Trophoblast cell (in vitro differentiated cells and primary cell): ENCODE measurements around the gene HMGB4.

ENCODE experiments used
- DNase-seq, 2 donors: peaks; one replicate each; pipeline ENCODE4 v3.0.0-alpha.2; 2016
- H2AFZ ChIP-seq: 2 replicates; pipeline ENCODE4 v1.6.1; 2013; ENCODE audit warnings: low read length, moderate library complexity, mild to moderate bottlenecking; ENCODE audit not compliant: insufficient read depth, poor library complexity
- H2AK5ac ChIP-seq: 2 replicates; pipeline ENCODE4 v1.6.1; 2013; ENCODE audit warnings: mild to moderate bottlenecking, low read length
- H2BK120ac ChIP-seq: 2 replicates; pipeline ENCODE4 v1.6.1; 2013; ENCODE audit warnings: low read length, mild to moderate bottlenecking, moderate library complexity; ENCODE audit not compliant: insufficient read depth, poor library complexity
- H2BK12ac ChIP-seq: 2 replicates; pipeline ENCODE4 v1.6.1; 2013; ENCODE audit warnings: mild to moderate bottlenecking, low read length, moderate library complexity
- H2BK5ac ChIP-seq: 2 replicates; pipeline ENCODE4 v1.6.1; 2013; ENCODE audit warnings: low read length, low read depth, moderate library complexity, mild to moderate bottlenecking; ENCODE audit not compliant: poor library complexity
- H3K14ac ChIP-seq: 2 replicates; pipeline ENCODE4 v1.6.1; 2013; ENCODE audit warnings: mild to moderate bottlenecking, low read length
- H3K18ac ChIP-seq: 2 replicates; pipeline ENCODE4 v1.6.1; 2013; ENCODE audit warnings: mild to moderate bottlenecking, low read length
- H3K23ac ChIP-seq: 2 replicates; pipeline ENCODE4 v1.6.1; 2013; ENCODE audit warnings: low read length
- H3K27ac ChIP-seq: 2 replicates; pipeline ENCODE4 v1.5.1; 2013; ENCODE audit warnings: low read depth, mild to moderate bottlenecking, inconsistent platforms, low read length, moderate library complexity
- H3K27me3 ChIP-seq: 2 replicates; pipeline ENCODE4 v1.6.1; 2013; ENCODE audit warnings: inconsistent platforms, mild to moderate bottlenecking, low read length, moderate library complexity; ENCODE audit not compliant: insufficient read depth
- H3K36me3 ChIP-seq, 2 experiments: 1 replicate in 1 of 2; 2 replicates in 1 of 2; pipeline ENCODE4 v1.6.1; 2013; ENCODE audit warnings: low read length in 2 of 2, mild to moderate bottlenecking in 2 of 2, moderate library complexity in 1 of 2; ENCODE audit not compliant: insufficient read depth in 2 of 2, control insufficient read depth in 1 of 2
- H3K4ac ChIP-seq: 2 replicates; pipeline ENCODE4 v1.6.1; 2013; ENCODE audit warnings: low read depth, mild to moderate bottlenecking, low read length, moderate library complexity
- H3K4me1 ChIP-seq, 2 experiments: 1 replicate in 1 of 2; 2 replicates in 1 of 2; pipeline ENCODE4 v1.6.1; 2013; ENCODE audit warnings: low read length in 2 of 2, mild to moderate bottlenecking in 2 of 2, moderate library complexity in 1 of 2; ENCODE audit not compliant: insufficient read depth in 2 of 2, control insufficient read depth in 1 of 2
- H3K4me2 ChIP-seq: 2 replicates; pipeline ENCODE4 v1.6.1; 2013; ENCODE audit warnings: inconsistent platforms, mild to moderate bottlenecking, low read length, moderate library complexity
- H3K4me3 ChIP-seq: 2 replicates; pipeline ENCODE4 v1.5.1; 2013; ENCODE audit warnings: mild to moderate bottlenecking, low read depth, low read length, inconsistent platforms
- H3K79me1 ChIP-seq: one replicate; pipeline ENCODE4 v1.6.1; 2013; ENCODE audit warnings: low read length
- H3K79me2 ChIP-seq: 2 replicates; pipeline ENCODE4 v1.6.1; 2013; ENCODE audit warnings: low read length, mild to moderate bottlenecking; ENCODE audit not compliant: control insufficient read depth, insufficient read depth, poor library complexity
- H3K9ac ChIP-seq: 2 replicates; pipeline ENCODE4 v1.6.1; 2013; ENCODE audit warnings: mild to moderate bottlenecking, low read length
- H3K9me3 ChIP-seq: 2 replicates; pipeline ENCODE4 v1.6.1; 2013; ENCODE audit warnings: low read depth, mild to moderate bottlenecking, control low read depth, inconsistent platforms, low read length; ENCODE audit not compliant: insufficient read depth
- H4K12ac ChIP-seq: 2 replicates; pipeline ENCODE4 v1.6.1; 2013; ENCODE audit warnings: low read depth, mild to moderate bottlenecking, low read length, moderate library complexity
- H4K8ac ChIP-seq: 2 replicates; pipeline ENCODE4 v1.6.1; 2013; ENCODE audit warnings: low read depth, mild to moderate bottlenecking, low read length, moderate library complexity
- H4K91ac ChIP-seq: one replicate; pipeline ENCODE4 v1.6.1; 2013; ENCODE audit warnings: low read depth, mild to moderate bottlenecking, low read length, moderate library complexity
- WGBS: extraction: QIAGEN DNeasy Blood & Tissue Kit; methylation state at CpG from one replicate; pipeline ENCODE4 v1.1.7; 2013; ENCODE audit warnings: missing lambda C conversion rate; ENCODE audit not compliant: insufficient read length, insufficient coverage; ENCODE audit errors: extremely low coverage; 5-methylcytosine and 5-hydroxymethylcytosine counted together

Gene HMGB4

DNA sequence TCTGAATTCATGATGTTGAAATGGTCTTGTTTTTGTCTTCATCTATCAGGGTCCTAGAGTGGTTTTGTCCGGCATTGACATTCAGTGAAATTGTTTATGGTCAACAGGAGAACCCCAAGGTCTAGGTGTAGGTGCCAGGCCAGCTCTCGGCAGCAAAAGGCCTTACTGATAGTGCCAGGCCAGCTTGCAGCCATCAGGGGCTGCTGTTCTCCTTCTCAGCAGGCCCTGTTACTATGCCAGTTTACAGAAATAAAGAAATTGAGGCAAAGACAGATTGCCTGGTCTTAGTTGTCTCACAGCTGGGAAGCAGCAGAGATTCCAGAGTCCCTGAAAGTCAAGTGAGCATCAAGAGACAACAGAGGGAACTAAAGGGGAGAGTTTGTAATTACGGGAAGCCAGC lies 12.0 kb downstream of the HMGB4 start:
- Histone ChIP-seq H2BK120ac (no peak overlapping the region), H3K79me2 (no peaks in the 10 kb centered on the region), H3K36me3 (no peaks in the 10 kb centered on the region), H3K79me1 (no peaks in the 10 kb centered on the region), H4K8ac (no peak overlapping the region), H3K14ac (no peak overlapping the region), H3K4me2 (no peak overlapping the region), H3K27ac (no peak overlapping the region), H3K23ac (no peak overlapping the region), H3K9ac (no peak overlapping the region), H3K9me3 (no peaks in the 10 kb centered on the region), H3K4me3 (no peak overlapping the region), H2BK5ac (no peak overlapping the region), H3K4me1 (no peaks in the 10 kb centered on the region), H2AK5ac (no peak overlapping the region), H3K27me3 (no peaks in the 10 kb centered on the region), H2AFZ (no peak overlapping the region), H4K91ac (no peak overlapping the region), H3K4ac (no peak overlapping the region), H4K12ac (no peak overlapping the region), H3K18ac (no peak overlapping the region), H2BK12ac (no peak overlapping the region)
- WGBS: no CpG with 5 or more reads among the region's 3 CpGs
- no peak for DNase-seq

DNA sequence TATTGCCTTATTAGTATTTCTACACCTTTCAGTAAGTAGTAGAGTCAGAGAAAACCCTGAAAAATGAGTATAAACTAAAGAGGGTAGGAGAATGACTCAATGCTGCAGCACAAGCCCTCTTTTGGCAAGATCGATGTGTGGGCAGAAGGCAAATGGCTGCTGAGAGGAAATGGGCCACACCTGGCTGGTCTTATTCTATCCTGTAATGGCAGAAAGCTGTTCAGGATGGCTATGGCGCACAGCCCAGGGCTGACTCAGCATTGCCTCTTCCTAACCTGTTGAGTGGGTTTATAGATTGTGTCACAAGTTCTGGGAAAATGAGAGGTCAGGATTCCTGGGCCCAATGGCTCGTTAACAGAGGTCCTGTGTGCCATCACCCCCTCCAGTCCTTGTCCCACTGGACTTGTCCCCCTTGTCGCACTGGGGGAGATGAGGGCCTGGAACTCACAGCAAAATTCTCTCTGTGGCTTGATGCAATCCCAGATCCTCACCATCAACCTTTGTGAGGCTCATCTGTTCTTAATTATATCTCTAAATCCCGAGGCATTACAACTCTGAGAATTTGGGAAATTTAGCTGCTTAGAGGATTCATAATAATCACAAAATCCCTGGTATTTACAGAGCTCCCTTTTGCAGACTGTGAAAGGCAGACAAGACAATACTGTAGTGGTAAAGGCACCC lies 13.2 kb downstream of the HMGB4 start:
- H4K91ac ChIP-seq: no peak overlapping the region

DNA sequence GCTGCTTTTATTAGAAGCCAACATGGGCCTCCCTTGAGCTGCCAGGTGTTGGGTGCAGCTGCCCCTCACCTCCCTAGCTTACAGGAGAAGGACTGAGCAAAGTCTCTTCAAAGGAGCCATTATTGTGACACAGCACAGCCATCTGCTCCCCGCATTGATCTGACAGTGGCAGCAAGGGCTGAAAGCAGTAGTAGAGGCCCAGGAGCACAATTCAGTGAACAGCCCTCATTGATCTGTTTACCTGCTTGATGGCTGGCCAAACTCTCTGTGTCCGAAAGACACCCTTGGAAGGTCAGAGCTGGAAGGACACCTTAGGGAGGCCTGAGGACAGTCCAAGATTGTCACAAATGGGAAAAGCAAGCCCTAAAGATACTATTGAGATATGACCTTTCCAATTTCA lies 14.5 kb downstream of the HMGB4 start:
- Histone ChIP-seq H3K79me2 (no peaks in the 10 kb centered on the region), H2BK12ac (no peak overlapping the region), H3K27ac (no peak overlapping the region), H2BK5ac (no peak overlapping the region), H3K9me3 (no peaks in the 10 kb centered on the region), H3K18ac (no peak overlapping the region), H2BK120ac (no peak overlapping the region), H3K4me1 (no peaks in the 10 kb centered on the region), H3K4me2 (no peak overlapping the region), H3K23ac (no peak overlapping the region), H3K4ac (no peak overlapping the region), H4K91ac (no peak overlapping the region), H3K9ac (no peak overlapping the region), H3K27me3 (no peaks in the 10 kb centered on the region), H3K4me3 (no peak overlapping the region), H3K79me1 (no peaks in the 10 kb centered on the region), H3K14ac (no peak overlapping the region), H2AK5ac (no peak overlapping the region), H3K36me3 (no peaks in the 10 kb centered on the region), H4K12ac (no peak overlapping the region), H4K8ac (no peak overlapping the region), H2AFZ (no peak overlapping the region)
- no CpG with 5 or more reads among the region's 2 CpGs for WGBS
- no peak for DNase-seq

More for the DNA sequence above, 13.2 kb downstream of the HMGB4 start:
- H3K14ac ChIP-seq: no peak overlapping the region
- no peak overlapping the region for H2BK5ac ChIP-seq
- no peaks in the 10 kb centered on the region for H3K79me1 ChIP-seq
- H4K12ac ChIP-seq: no peak overlapping the region
- no peak overlapping the region for H3K9ac ChIP-seq
- no peaks in the 10 kb centered on the region for H3K4me1 ChIP-seq
- no CpG with 5 or more reads among the region's 5 CpGs for WGBS
- no peak for DNase-seq
- H2BK120ac ChIP-seq: no peak overlapping the region
- H3K79me2 ChIP-seq: no peaks in the 10 kb centered on the region
- no peak overlapping the region for H3K4me2 ChIP-seq
- H3K36me3 ChIP-seq: no peaks in the 10 kb centered on the region
- H3K23ac ChIP-seq: no peak overlapping the region
- no peak overlapping the region for H2AK5ac ChIP-seq
- no peaks in the 10 kb centered on the region for H3K27me3 ChIP-seq
- no peak overlapping the region for H3K4ac ChIP-seq
- H3K4me3 ChIP-seq: no peak overlapping the region
- H3K9me3 ChIP-seq: no peaks in the 10 kb centered on the region
- no peak overlapping the region for H2BK12ac ChIP-seq
- H4K8ac ChIP-seq: no peak overlapping the region
- no peak overlapping the region for H3K18ac ChIP-seq
- H2AFZ ChIP-seq: no peak overlapping the region
- no peak overlapping the region for H3K27ac ChIP-seq

DNA sequence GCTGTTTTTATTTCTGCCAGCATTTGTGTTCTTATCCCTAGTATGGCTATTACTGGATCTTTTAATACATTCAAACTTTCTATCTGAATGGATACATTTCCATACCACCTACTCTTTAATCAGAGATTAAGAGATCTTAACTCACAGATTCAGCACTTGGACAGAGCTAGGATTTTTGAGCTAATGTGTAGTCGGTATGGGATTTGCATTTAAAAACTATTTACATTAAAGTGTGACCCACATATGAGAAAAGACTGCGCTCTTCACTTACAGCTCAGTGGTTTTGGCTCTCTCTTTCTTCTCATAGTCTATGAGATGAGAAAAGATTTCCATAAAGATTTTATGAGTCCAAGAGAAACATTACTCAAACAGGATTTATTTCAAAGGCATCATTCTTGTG lies 16.4 kb downstream of the HMGB4 start:
- H3K4me2 ChIP-seq: no peak overlapping the region
- no peak overlapping the region for H2AK5ac ChIP-seq
- no peaks in the 10 kb centered on the region for H3K27me3 ChIP-seq
- H3K79me1 ChIP-seq: no peaks in the 10 kb centered on the region
- H3K36me3 ChIP-seq: no peaks in the 10 kb centered on the region
- no peak overlapping the region for H4K12ac ChIP-seq
- no peak overlapping the region for H2BK120ac ChIP-seq
- H3K14ac ChIP-seq: no peak overlapping the region
- no peaks in the 10 kb centered on the region for H3K9me3 ChIP-seq
- H3K4me3 ChIP-seq: no peak overlapping the region
- H3K9ac ChIP-seq: no peak overlapping the region
- H2BK5ac ChIP-seq: no peak overlapping the region
- no CpG with 5 or more reads among the region's 2 CpGs for WGBS
- H3K4ac ChIP-seq: no peak overlapping the region
- H2AFZ ChIP-seq: no peak overlapping the region
- H3K18ac ChIP-seq: no peak overlapping the region
- no peak overlapping the region for H2BK12ac ChIP-seq
- H3K23ac ChIP-seq: no peak overlapping the region
- H4K91ac ChIP-seq: no peak overlapping the region
- no peaks in the 10 kb centered on the region for H3K4me1 ChIP-seq
- H3K79me2 ChIP-seq: no peaks in the 10 kb centered on the region
- DNase-seq: no peak
- H4K8ac ChIP-seq: no peak overlapping the region
- H3K27ac ChIP-seq: no peak overlapping the region
